Endothelial cell of umbilical vein (primary cell): ENCODE data around the gene PRKRIP1. TPM values are rescaled to one million over a fixed set of nuclear protein-coding genes. Genes with fewer than 3 reads are reported as not detected.

ENCODE experiments used
- BruUV-seq: library from RNA; stranded (reverse); fragments of 400-500 nt; replicated peaks from 2 replicates; lab custom pipeline; 2021; lab: Mats Ljungman, UMichigan
- CTCF ChIA-PET: fragments of 300-600, 350-600 bp; sonication (Branson Sonifier 250); formaldehyde crosslinking; loops from one replicate; lab custom pipeline; 2021; ENCODE audit warnings: antibody characterized with exemption, inconsistent platforms; lab: Charles Lee
- POLR2A ChIA-PET: fragments of 300-600, 350-600 bp; sonication (Branson Sonifier 250); formaldehyde crosslinking; loops from one replicate; lab custom pipeline; 2021; ENCODE audit warnings: antibody characterized with exemption, inconsistent platforms; lab: Charles Lee
- DNase-seq: peaks from one replicate; pipeline ENCODE4 v3.0.0-alpha.2; 2011; ENCODE audit warnings: low read depth, low spot score
- FAIRE-seq: peaks from 2 replicates; lab custom pipeline; 2011; peaks lifted over from hg19 to GRCh38; lab: Jason Lieb, UNC
- H2AFZ ChIP-seq: 2 replicates; pipeline ENCODE4 v1.6.0; 2012; ENCODE audit warnings: low read depth, low read length, control low read depth, inconsistent platforms
- H3K27ac ChIP-seq: 2 replicates; pipeline ENCODE4 v1.5.1; 2011; ENCODE audit warnings: low read depth, mild to moderate bottlenecking, control low read depth, low read length, moderate library complexity; ENCODE audit not compliant: insufficient read depth
- H3K27me3 ChIP-seq, 2 experiments: 2 replicates each; pipeline versions ENCODE4 v1.6.0 to v1.6.1; 2011; ENCODE audit warnings: low read length in 2 of 2, mixed read lengths in 1 of 2; ENCODE audit not compliant: control insufficient read depth in 2 of 2, insufficient read depth in 2 of 2
- H3K36me3 ChIP-seq, 2 experiments: 2 replicates in 1 of 2; 3 replicates in 1 of 2; pipeline ENCODE4 v1.5.1; 2011; ENCODE audit warnings: low read length in 2 of 2, mild to moderate bottlenecking in 1 of 2, moderate library complexity in 1 of 2; ENCODE audit not compliant: control insufficient read depth in 2 of 2, insufficient read depth in 2 of 2; ENCODE audit errors: extremely low read depth in 1 of 2
- H3K4me1 ChIP-seq: 3 replicates; pipeline ENCODE4 v1.5.1; 2011; ENCODE audit warnings: mild to moderate bottlenecking, low read length; ENCODE audit not compliant: control insufficient read depth, insufficient read depth; ENCODE audit errors: extremely low read depth
- H3K4me2 ChIP-seq: 2 replicates; pipeline ENCODE4 v1.6.1; 2011; ENCODE audit warnings: low read length, control low read depth, mixed read lengths; ENCODE audit not compliant: insufficient read depth
- H3K4me3 ChIP-seq, 3 experiments: fragments of 200-600 bp in 1 of 3; sonication (generic), shearing (Covaris generic) in 1 of 3; replicated peaks in 1 of 3; 2 replicates each; pipeline ENCODE4 v1.5.1; 2011 to 2016; ENCODE audit warnings: control low read depth in 3 of 3, low read length in 3 of 3, mild to moderate bottlenecking in 2 of 3, inconsistent platforms in 1 of 3, low read depth in 1 of 3, moderate library complexity in 1 of 3; ENCODE audit not compliant: insufficient read depth in 1 of 3
- H3K79me2 ChIP-seq: 2 replicates; pipeline ENCODE4 v1.6.0; 2012; ENCODE audit warnings: low read length, inconsistent platforms; ENCODE audit not compliant: control insufficient read depth, insufficient read depth
- H3K9ac ChIP-seq: replicated peaks from 2 replicates; pipeline ENCODE3; 2011; ENCODE audit warnings: low read length, control low read depth; ENCODE audit not compliant: insufficient read depth; ENCODE audit errors: extremely low read depth
- H3K9me1 ChIP-seq: replicated peaks from 3 replicates; pipeline ENCODE4 v1.6.0; 2011; ENCODE audit warnings: mild to moderate bottlenecking, low read length; ENCODE audit not compliant: control insufficient read depth, insufficient read depth; ENCODE audit errors: extremely low read depth
- H3K9me3 ChIP-seq: replicated peaks from 2 replicates; pipeline ENCODE4 v1.5.1; 2012; ENCODE audit warnings: low read length, inconsistent platforms; ENCODE audit not compliant: control insufficient read depth, insufficient read depth
- H4K20me1 ChIP-seq: replicated peaks from 2 replicates; pipeline ENCODE3; 2011; ENCODE audit warnings: mild to moderate bottlenecking, low read length; ENCODE audit not compliant: control insufficient read depth, insufficient read depth; ENCODE audit errors: extremely low read depth
- EZH2 ChIP-seq: IDR thresholded peaks from 2 replicates; pipeline ENCODE4 v1.6.1; 2012; ENCODE audit warnings: borderline replicate concordance, low read depth, mild to moderate bottlenecking, moderate library complexity, low read length, inconsistent platforms; ENCODE audit not compliant: severe bottlenecking
- FOS ChIP-seq: IDR thresholded peaks from 2 replicates; pipeline ENCODE4 v1.6.1; 2011; ENCODE audit warnings: mild to moderate bottlenecking, low read length, moderate library complexity, borderline replicate concordance; ENCODE audit not compliant: insufficient read depth
- GATA2 ChIP-seq: IDR thresholded peaks from 2 replicates; pipeline ENCODE4 v1.7.0; 2011; ENCODE audit warnings: low read depth, mild to moderate bottlenecking, moderate library complexity, mixed read lengths, low read length; ENCODE audit not compliant: insufficient read length, insufficient read depth
- JUN ChIP-seq: IDR thresholded peaks from 2 replicates; pipeline ENCODE4 v1.6.1; 2011; ENCODE audit warnings: borderline replicate concordance, low read depth; ENCODE audit not compliant: insufficient read length, insufficient read depth
- MYC ChIP-seq: IDR thresholded peaks from one replicate; pipeline ENCODE4 v1.6.1; 2011; ENCODE audit warnings: mild to moderate bottlenecking, low read depth, low read length
- POLR2A ChIP-seq: IDR thresholded peaks from 2 replicates; pipeline ENCODE4 v1.6.1; 2012; ENCODE audit warnings: low read depth, mild to moderate bottlenecking, control low read depth, low read length
- POLR2AphosphoS5 ChIP-seq: IDR thresholded peaks from 2 replicates; pipeline ENCODE4 v1.6.1; 2012; ENCODE audit warnings: low read depth, mild to moderate bottlenecking, control low read depth, low read length, moderate library complexity; ENCODE audit not compliant: insufficient read depth
- dilution Hi-C: fragments of 300-500 bp; cut with MboI; formaldehyde crosslinking; loops from one replicate; pipeline ENCODE4 v1.15.0; 2019; ENCODE audit warnings: low sequenced_read_pairs; ENCODE audit not compliant: extremely low pct_ligation_motif_present
- intact Hi-C: fragments of 100-400 bp; cut with micrococcal nuclease; formaldehyde crosslinking; loops from one replicate; pipeline ENCODE4 v1.10.0; 2022
- polyA plus RNA-seq, 4 experiments: library from polyadenylated mRNA; depleted of rRNA in 3 of 4; stranded (reverse) in 3 of 4; unstranded in 1 of 4; fragments of >200 nt; gene quantifications; 2 replicates each; pipeline versions ENCODE4 v1.2.1 to v1.2.3, GENCODE V29; 2011 to 2012; ENCODE audit warnings: missing spikeins in 1 of 4
- total RNA-seq: library from RNA; stranded (reverse); gene quantifications from 2 replicates; pipeline ENCODE4 v1.2.3, GENCODE V29; 2021
- TF ChIP-seq, protein P1 (sequence below), 2 donors: IDR thresholded peaks; 1 replicate in 1 of 2; 2 replicates in 1 of 2; pipeline ENCODE4 v1.5.1; 2011; ENCODE audit warnings: low read length in 2 of 2, mild to moderate bottlenecking in 2 of 2, moderate library complexity in 2 of 2, control low read depth in 1 of 2, inconsistent platforms in 1 of 2, low read depth in 1 of 2; ENCODE audit not compliant: insufficient read depth in 1 of 2; ENCODE audit errors: extremely low read depth in 1 of 2
- TF ChIP-seq, protein P2 (sequence below): IDR thresholded peaks from 2 replicates; pipeline ENCODE4 v1.6.1; 2011; ENCODE audit not compliant: insufficient read depth, insufficient read length

PRKRIP1 gene
- total and polyA plus RNA-seq, 2 donors (not counting 3 experiments of a cell fraction or from before 2014, with no cell fraction given): 16.1 to 26.1 TPM

DNA sequence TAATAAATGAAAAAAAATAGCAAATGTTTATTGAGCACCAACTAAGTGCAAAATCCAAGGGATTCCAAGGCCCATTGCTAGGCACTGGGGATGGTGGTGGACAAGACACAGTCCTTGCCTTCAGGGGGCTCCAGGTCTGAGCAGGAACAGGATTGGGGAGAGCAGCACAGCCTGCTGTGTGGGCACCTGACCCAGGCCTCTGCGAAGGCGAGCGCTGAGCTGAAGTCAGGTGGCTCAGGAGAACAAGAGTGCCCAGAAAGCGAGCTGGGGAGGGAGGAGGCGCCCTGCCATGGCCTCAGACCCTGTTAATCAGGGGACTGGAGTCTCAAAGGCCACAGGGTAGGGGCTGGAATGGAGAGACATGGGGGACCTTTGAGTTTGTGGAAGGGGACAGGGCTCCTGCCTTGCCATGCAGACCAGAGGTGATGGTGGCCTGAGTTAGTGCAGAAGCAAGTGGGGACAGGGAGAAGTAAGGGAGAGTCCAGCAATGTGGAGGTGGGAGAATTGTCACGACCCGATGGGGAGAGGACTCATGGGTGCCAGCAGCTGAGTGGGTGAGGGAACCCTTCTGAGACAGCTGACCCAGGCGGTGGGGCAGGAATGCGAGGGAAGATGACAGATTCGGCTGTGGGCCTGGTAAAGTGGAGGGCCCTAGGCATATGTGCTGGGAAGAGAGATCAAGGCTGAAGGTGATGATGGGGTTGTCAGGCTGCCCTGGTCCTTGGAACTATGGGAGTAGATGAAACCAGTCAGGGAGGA is 33.2 kb downstream of the PRKRIP1 start:
- H3K9me3 ChIP-seq: no peaks in the 10 kb centered on the region
- H3K9me1 ChIP-seq: no peaks in the 10 kb centered on the region
- no peaks in the 10 kb centered on the region for H4K20me1 ChIP-seq
- no peak for TF ChIP-seq JUN
- TF ChIP-seq GATA2: no peak
- TF ChIP-seq POLR2A: no peak
- TF ChIP-seq POLR2AphosphoS5: no peak
- no peak for TF ChIP-seq FOS
- TF ChIP-seq, protein P1, sequence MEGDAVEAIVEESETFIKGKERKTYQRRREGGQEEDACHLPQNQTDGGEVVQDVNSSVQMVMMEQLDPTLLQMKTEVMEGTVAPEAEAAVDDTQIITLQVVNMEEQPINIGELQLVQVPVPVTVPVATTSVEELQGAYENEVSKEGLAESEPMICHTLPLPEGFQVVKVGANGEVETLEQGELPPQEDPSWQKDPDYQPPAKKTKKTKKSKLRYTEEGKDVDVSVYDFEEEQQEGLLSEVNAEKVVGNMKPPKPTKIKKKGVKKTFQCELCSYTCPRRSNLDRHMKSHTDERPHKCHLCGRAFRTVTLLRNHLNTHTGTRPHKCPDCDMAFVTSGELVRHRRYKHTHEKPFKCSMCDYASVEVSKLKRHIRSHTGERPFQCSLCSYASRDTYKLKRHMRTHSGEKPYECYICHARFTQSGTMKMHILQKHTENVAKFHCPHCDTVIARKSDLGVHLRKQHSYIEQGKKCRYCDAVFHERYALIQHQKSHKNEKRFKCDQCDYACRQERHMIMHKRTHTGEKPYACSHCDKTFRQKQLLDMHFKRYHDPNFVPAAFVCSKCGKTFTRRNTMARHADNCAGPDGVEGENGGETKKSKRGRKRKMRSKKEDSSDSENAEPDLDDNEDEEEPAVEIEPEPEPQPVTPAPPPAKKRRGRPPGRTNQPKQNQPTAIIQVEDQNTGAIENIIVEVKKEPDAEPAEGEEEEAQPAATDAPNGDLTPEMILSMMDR (IDR thresholded peaks at IDR 0.05; ENCODE audit: extremely low read depth in 1 of 2, insufficient read depth in 1 of 2, low read depth in 1 of 2, low read length in 2 of 2): no peak
- no peak for TF ChIP-seq EZH2
- TF ChIP-seq, protein P2, sequence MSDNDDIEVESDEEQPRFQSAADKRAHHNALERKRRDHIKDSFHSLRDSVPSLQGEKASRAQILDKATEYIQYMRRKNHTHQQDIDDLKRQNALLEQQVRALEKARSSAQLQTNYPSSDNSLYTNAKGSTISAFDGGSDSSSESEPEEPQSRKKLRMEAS: no peak
- TF ChIP-seq MYC: no peak
- H3K9ac ChIP-seq: no peak overlapping the region
- H3K4me2 ChIP-seq: no peak overlapping the region
- peaks cover 1% of the 10 kb centered on the region for H3K4me1 ChIP-seq
- H2AFZ ChIP-seq: no peak overlapping the region
- intact Hi-C loops (no loop called here), dilution Hi-C loops (no loop called here)
- peaks cover 0 to 18% of the 10 kb centered on the region in 2 experiments for H3K36me3 ChIP-seq
- H3K27ac ChIP-seq: no peak overlapping the region
- H3K79me2 ChIP-seq: peaks cover 7% of the 10 kb centered on the region
- H3K4me3 ChIP-seq: no peak overlapping the region
- ChIA-PET POLR2A (no interaction called here), CTCF (no interaction called here)
- FAIRE-seq (no peak), DNase-seq (no peak)
- BruUV-seq: no TSS peak
- no peaks in the 10 kb centered on the region for H3K27me3 ChIP-seq
